Ascending aorta (tissue), 2 donors: ENCODE measurements around the gene COL20A1. TPM values are rescaled to one million over a fixed set of nuclear protein-coding genes. Genes with fewer than 3 reads are reported as not detected.

Experiments
- DNase-seq, 2 donors: peaks; one replicate each; pipeline ENCODE4 v3.0.0-alpha.2; 2019; ENCODE audit warnings: low spot score in 2 of 2
- H3K27ac ChIP-seq, 2 donors: fragments of 200-600 bp; sonication (generic); one replicate each; pipeline ENCODE4 v1.5.1; 2016 to 2017; ENCODE audit warnings: mild to moderate bottlenecking in 1 of 2
- H3K27me3 ChIP-seq: fragments of 200-600 bp; sonication (generic); one replicate; pipeline ENCODE4 v1.5.1; 2017
- H3K36me3 ChIP-seq, 2 donors: fragments of 200-600 bp; sonication (generic); one replicate each; pipeline ENCODE4 v1.5.1; 2016
- H3K4me1 ChIP-seq, 2 donors: fragments of 200-600 bp; sonication (generic); one replicate each; pipeline ENCODE4 v1.5.1; 2016 to 2017; ENCODE audit warnings: mild to moderate bottlenecking in 1 of 2
- H3K4me3 ChIP-seq, 2 donors: fragments of 200-600 bp; sonication (generic); one replicate each; pipeline ENCODE4 v1.5.1; 2016 to 2017; ENCODE audit warnings: mild to moderate bottlenecking in 1 of 2
- H3K9me3 ChIP-seq, 2 donors: fragments of 200-600 bp; sonication (generic); one replicate each; pipeline ENCODE4 v1.5.1; 2016
- CTCF ChIP-seq, 3 experiments: fragments of 200-600 bp in 2 of 3; fragments of 450-650 bp in 1 of 3; sonication (generic) in 2 of 3; IDR thresholded peaks; one replicate each; pipeline ENCODE4 v1.5.1; 2016 to 2019; ENCODE audit warnings: antibody characterized with exemption in 3 of 3, mild to moderate bottlenecking in 1 of 3, moderate library complexity in 1 of 3
- intact Hi-C: fragments of 100-400 bp; cut with DNase I; formaldehyde crosslinking; loops from one replicate; pipeline ENCODE4 v1.15.1; 2023
- total RNA-seq: library from RNA; depleted of rRNA; stranded (reverse); fragments of >200 nt; gene quantifications from one replicate; pipeline ENCODE4 v1.1.0, GENCODE V29; 2016

Gene COL20A1
- total RNA-seq, 1 donor from 2014 or later, result not detected

GRCh38 chr20:63317601-63318291, 24.8 kb downstream of the COL20A1 start:
- Histone ChIP-seq H3K9me3 (no peaks in the 10 kb centered on the region), H3K27ac (no peak overlapping the region), H3K4me1 (no peaks in the 10 kb centered on the region), H3K27me3 (no peaks in the 10 kb centered on the region), H3K4me3 (no peak overlapping the region), H3K36me3 (no peaks in the 10 kb centered on the region)
- intact Hi-C loops, result no loop called here
- peak in 1 of 2 donors; percentile 30 for DNase-seq
- TF ChIP-seq CTCF (IDR thresholded peaks at IDR 0.05), result no peak

- Histone ChIP-seq H3K36me3 (no peaks in the 10 kb centered on the region), H3K4me3 (no peak overlapping the region), H3K9me3 (no peaks in the 10 kb centered on the region), H3K27ac (no peak overlapping the region), H3K4me1 (no peaks in the 10 kb centered on the region), H3K27me3 (no peaks in the 10 kb centered on the region)
- intact Hi-C loops, result no loop called here
- TF ChIP-seq CTCF (IDR thresholded peaks at IDR 0.05), result no peak
- peak in 1 of 2 donors; percentile 45 for DNase-seq
Measured at GRCh38 chr20:63318391-63319163, 25.6 kb downstream of the COL20A1 start.

GRCh38 chr20:63319164-63320040, 26.4 kb downstream of the COL20A1 start:
- TF ChIP-seq CTCF (IDR thresholded peaks at IDR 0.05), result no peak
- intact Hi-C loops, result no loop called here
- H3K9me3 ChIP-seq, result no peaks in the 10 kb centered on the region
- H3K36me3 ChIP-seq, result no peaks in the 10 kb centered on the region
- H3K27ac ChIP-seq, result no peak overlapping the region
- peak in 1 of 2 donors; percentile 49 for DNase-seq
- no peaks in the 10 kb centered on the region for H3K4me1 ChIP-seq
- no peak overlapping the region for H3K4me3 ChIP-seq
- H3K27me3 ChIP-seq, result no peaks in the 10 kb centered on the region

GRCh38 chr20:63320041-63320511, 27.1 kb downstream of the COL20A1 start:
- no peaks in the 10 kb centered on the region for H3K36me3 ChIP-seq
- no peaks in the 10 kb centered on the region for H3K4me1 ChIP-seq
- H3K4me3 ChIP-seq, result no peak overlapping the region
- peak in 1 of 2 donors; percentile 37 for DNase-seq
- no peak for TF ChIP-seq CTCF (IDR thresholded peaks at IDR 0.05)
- H3K9me3 ChIP-seq, result no peaks in the 10 kb centered on the region
- H3K27me3 ChIP-seq, result no peaks in the 10 kb centered on the region
- intact Hi-C loops, result no loop called here
- no peak overlapping the region for H3K27ac ChIP-seq

- Histone ChIP-seq H3K27me3 (no peaks in the 10 kb centered on the region), H3K4me1 (no peaks in the 10 kb centered on the region), H3K36me3 (no peaks in the 10 kb centered on the region), H3K9me3 (no peaks in the 10 kb centered on the region), H3K4me3 (no peak overlapping the region), H3K27ac (no peak overlapping the region)
- no peak for TF ChIP-seq CTCF (IDR thresholded peaks at IDR 0.05)
- DNase-seq, result peak in 1 of 2 donors; percentile 51
- intact Hi-C loops, result no loop called here
Measured at GRCh38 chr20:63320616-63321147, 27.7 kb downstream of the COL20A1 start.
